Measurements from ENCODE around the gene D2HGDH.

DNA sequence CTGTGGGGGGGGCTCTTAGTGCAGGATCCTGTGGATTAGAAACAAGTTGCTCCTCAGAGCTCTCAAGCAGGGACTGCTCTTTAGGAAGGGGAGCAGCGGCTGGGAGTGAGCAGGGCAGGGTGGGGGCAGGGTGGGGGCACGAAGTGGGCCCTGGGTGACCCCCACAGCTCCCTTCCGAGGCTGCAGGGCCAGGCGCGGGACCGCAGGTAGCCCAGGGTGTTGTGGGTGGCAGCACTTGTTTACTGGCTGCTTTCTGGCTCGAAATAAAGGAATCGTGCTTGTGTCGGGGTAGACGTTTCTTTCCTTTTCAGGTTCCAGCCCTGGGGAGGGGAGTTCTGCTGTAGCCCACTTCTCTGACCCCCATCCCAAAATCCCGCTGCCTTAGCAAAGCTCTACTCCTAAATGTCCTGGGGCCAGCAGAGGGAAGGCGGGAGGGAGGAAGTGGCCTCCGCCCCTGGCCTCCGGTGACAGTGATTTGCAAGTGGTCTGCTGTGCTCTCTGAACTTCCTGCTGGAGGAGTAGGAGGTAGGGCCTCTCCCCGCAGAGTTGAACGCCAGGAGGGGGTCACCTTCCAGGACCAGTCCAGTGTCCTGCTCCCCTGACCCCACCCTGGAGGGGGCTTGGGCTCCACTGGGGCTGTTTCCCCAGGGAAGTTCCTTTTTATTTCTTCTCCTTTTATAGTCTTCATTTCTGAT lies 82.8 kb downstream of the D2HGDH start:
- TF ChIP-seq EZH2 (IDR thresholded peaks at IDR 0.05; ENCODE audit: borderline replicate concordance, low read depth, low read length, poor library complexity, severe bottlenecking) = no peak
- TF ChIP-seq, protein P1, sequence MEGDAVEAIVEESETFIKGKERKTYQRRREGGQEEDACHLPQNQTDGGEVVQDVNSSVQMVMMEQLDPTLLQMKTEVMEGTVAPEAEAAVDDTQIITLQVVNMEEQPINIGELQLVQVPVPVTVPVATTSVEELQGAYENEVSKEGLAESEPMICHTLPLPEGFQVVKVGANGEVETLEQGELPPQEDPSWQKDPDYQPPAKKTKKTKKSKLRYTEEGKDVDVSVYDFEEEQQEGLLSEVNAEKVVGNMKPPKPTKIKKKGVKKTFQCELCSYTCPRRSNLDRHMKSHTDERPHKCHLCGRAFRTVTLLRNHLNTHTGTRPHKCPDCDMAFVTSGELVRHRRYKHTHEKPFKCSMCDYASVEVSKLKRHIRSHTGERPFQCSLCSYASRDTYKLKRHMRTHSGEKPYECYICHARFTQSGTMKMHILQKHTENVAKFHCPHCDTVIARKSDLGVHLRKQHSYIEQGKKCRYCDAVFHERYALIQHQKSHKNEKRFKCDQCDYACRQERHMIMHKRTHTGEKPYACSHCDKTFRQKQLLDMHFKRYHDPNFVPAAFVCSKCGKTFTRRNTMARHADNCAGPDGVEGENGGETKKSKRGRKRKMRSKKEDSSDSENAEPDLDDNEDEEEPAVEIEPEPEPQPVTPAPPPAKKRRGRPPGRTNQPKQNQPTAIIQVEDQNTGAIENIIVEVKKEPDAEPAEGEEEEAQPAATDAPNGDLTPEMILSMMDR (conservative IDR thresholded peaks at IDR 0.05; ENCODE audit: low read depth, low read length) = no peak
